ENCODE data around the gene MATN3.

The MATN3 gene

DNA sequence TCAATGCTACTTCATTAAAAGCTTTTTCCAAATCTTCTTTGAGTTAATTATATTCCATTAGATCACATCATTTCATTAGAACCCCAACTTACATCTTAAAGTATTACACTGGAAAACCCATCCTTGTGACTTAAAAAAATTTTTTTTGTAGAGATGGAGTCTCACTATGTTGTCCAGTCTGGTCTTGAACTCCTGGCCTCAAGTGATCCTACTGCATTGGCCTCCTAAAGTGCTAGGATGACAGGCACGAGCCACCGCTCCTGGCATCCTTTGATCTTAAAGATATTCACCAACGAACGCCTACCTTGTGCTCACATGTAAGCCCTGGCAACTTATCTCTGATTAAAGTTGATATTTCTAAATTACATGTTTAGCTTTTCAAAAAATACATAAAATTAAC is 32.3 kb upstream of the MATN3 start:
- ATAC-seq = no peak
- TF ChIP-seq ARNTL (CRISPR knock-in tag; IDR thresholded peaks at IDR 0.05; ENCODE audit: borderline replicate concordance, low read depth) (no peak), ZC3H10 (CRISPR knock-in tag; IDR thresholded peaks at IDR 0.05) (no peak), ZFP3 (CRISPR knock-in tag; IDR thresholded peaks at IDR 0.05) (no peak), ZFP30 (CRISPR knock-in tag; IDR thresholded peaks at IDR 0.05) (no peak), SNAI2 (CRISPR knock-in tag; IDR thresholded peaks at IDR 0.05) (no peak), PPARA (CRISPR knock-in tag; IDR thresholded peaks at IDR 0.05; ENCODE audit: borderline replicate concordance) (no peak), ISL1 (CRISPR knock-in tag; IDR thresholded peaks at IDR 0.05) (no peak)

DNA sequence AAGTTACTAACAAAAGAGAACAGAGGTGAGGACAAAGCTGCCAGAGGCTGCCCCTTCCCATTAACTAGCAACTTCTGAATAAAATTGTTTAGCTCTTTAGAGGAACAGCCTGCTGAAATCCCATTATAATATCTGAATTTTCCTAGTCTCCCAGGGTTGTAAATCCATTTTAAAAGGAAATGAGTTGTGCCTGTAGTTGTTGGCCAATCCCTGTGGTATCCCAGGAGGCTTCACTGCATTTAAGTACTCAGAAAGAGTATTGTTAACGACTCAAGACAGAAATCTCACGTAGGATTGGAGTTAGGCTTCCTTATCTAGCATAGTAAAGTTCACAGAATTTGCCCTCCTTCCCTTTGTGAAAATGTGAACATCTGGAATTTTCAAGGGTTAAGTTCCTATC is 30.1 kb upstream of the MATN3 start:
- ATAC-seq = no peak

DNA sequence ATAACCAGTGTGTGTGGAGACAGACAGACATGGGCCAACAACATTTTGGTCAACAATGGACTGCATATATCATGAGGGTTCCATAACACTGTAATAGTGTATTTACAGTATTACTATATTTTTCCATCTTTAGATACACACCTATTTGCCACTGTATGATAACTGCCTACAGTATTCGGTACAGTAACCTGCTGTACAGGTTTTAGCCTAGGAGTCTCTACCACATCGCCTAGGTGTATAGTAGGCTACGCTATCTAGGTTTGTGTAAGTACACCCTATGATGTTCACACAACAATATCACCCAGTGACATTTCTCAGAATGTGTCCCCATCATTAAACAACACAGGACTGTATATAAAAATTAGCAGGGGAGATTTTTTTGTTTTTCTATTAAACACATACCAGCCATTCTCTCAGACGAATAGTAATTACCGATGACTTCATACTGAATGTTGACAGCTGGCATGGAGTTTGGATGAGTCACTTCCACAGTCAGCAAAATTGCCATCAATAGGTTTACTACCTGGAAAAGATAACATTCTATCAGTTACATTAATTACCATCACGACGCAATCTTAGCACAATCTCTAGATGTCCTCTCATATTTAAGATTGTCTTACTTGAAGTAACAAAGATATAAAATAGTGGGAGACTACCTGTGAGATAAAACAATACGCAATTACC is 28.2 kb upstream of the MATN3 start:
- ATAC-seq = 0 out of 3 replicates have a peak, but pooled peaks have one; percentile 35
- TF ChIP-seq ISL1 (CRISPR knock-in tag; IDR thresholded peaks at IDR 0.05) (peak; percentile 44), SNAI2 (CRISPR knock-in tag; IDR thresholded peaks at IDR 0.05) (no peak), ZNF8 (CRISPR knock-in tag; IDR thresholded peaks at IDR 0.05) (no peak)
- TF ChIP-seq, protein P1, sequence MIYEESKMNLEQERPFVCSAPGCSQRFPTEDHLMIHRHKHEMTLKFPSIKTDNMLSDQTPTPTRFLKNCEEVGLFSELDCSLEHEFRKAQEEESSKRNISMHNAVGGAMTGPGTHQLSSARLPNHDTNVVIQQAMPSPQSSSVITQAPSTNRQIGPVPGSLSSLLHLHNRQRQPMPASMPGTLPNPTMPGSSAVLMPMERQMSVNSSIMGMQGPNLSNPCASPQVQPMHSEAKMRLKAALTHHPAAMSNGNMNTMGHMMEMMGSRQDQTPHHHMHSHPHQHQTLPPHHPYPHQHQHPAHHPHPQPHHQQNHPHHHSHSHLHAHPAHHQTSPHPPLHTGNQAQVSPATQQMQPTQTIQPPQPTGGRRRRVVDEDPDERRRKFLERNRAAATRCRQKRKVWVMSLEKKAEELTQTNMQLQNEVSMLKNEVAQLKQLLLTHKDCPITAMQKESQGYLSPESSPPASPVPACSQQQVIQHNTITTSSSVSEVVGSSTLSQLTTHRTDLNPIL (CRISPR knock-in tag; IDR thresholded peaks at IDR 0.05; ENCODE audit: low read depth) = peak; percentile 54; the same call in 1 of the 2 replicates

More for the DNA sequence above, 30.1 kb upstream of the MATN3 start:
- TF ChIP-seq ZNF8 (CRISPR knock-in tag; IDR thresholded peaks at IDR 0.05) (no peak), GLIS3 (CRISPR knock-in tag; IDR thresholded peaks at IDR 0.05) (no peak), ZC3H10 (CRISPR knock-in tag; IDR thresholded peaks at IDR 0.05) (no peak), OSR1 (CRISPR knock-in tag; IDR thresholded peaks at IDR 0.05) (no peak), ESRRG (CRISPR knock-in tag; IDR thresholded peaks at IDR 0.05) (no peak), ISL1 (CRISPR knock-in tag; IDR thresholded peaks at IDR 0.05) (0 out of 2 replicates have a peak, but pooled peaks have one; percentile 17)

DNA sequence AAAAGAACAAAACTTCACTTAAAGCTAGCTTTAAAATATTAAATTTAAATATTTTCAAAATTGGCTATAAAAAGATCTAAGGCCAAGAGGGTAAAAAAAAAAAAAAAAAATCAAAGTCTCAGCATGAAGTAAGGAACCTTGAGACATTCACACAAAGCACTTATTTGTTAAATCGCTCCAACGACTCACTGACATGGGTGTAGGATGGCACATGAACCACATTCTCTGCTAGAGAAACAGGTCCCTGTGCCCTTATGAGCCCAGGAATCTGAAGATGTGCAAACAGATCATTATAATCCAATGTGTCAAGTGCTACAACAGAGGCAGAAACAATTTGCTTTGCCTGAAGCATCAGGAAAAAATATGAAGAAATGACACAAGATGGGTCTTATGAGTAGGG is 25.2 kb upstream of the MATN3 start:
- TF ChIP-seq ISL1 (CRISPR knock-in tag; IDR thresholded peaks at IDR 0.05) = no peak
- no peak for TF ChIP-seq OSR1 (CRISPR knock-in tag; IDR thresholded peaks at IDR 0.05)
- no peak for TF ChIP-seq TOX (CRISPR knock-in tag; IDR thresholded peaks at IDR 0.05; ENCODE audit: borderline replicate concordance)
- ATAC-seq = no peak

DNA sequence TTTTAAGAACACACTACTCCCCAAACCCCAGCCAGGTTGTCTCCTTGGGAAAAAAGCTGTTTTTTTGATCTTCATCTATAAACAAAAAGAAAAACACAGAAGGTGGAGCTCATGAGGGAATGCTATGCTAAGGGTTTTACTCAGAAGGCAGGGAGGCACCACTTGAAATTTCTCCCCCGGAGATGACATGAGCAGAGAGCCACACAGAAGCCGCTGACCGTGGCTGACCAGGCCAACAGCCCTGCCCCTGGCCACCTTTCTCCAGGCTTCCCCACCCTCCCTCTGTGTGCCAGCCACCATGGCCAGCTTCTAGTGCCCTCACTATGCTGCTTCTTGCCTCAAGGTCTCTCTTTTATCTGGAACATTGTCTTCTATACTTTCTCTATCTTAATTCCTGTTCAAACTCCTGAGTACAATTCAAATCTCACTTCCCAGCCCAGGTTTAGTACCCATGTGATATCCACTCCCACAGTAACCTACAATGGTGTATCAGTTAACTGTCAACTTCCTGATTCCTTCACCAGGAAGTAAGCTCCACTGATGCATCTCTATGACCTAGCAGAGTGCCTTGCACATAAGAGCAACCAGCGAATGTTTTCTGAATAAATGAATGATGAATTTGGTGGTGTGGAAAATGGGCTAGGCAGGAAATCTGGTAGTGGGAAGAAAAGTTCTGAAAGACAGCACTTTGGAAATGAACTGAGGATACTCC is 23.6 kb upstream of the MATN3 start:
- ATAC-seq = no peak
- TF ChIP-seq, protein P2, sequence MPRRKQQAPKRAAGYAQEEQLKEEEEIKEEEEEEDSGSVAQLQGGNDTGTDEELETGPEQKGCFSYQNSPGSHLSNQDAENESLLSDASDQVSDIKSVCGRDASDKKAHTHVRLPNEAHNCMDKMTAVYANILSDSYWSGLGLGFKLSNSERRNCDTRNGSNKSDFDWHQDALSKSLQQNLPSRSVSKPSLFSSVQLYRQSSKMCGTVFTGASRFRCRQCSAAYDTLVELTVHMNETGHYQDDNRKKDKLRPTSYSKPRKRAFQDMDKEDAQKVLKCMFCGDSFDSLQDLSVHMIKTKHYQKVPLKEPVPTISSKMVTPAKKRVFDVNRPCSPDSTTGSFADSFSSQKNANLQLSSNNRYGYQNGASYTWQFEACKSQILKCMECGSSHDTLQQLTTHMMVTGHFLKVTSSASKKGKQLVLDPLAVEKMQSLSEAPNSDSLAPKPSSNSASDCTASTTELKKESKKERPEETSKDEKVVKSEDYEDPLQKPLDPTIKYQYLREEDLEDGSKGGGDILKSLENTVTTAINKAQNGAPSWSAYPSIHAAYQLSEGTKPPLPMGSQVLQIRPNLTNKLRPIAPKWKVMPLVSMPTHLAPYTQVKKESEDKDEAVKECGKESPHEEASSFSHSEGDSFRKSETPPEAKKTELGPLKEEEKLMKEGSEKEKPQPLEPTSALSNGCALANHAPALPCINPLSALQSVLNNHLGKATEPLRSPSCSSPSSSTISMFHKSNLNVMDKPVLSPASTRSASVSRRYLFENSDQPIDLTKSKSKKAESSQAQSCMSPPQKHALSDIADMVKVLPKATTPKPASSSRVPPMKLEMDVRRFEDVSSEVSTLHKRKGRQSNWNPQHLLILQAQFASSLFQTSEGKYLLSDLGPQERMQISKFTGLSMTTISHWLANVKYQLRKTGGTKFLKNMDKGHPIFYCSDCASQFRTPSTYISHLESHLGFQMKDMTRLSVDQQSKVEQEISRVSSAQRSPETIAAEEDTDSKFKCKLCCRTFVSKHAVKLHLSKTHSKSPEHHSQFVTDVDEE (CRISPR knock-in tag; IDR thresholded peaks at IDR 0.05) = no peak
- TF ChIP-seq ESRRG (CRISPR knock-in tag; IDR thresholded peaks at IDR 0.05) (no peak), CSDC2 (CRISPR knock-in tag; IDR thresholded peaks at IDR 0.05) (no peak), GLIS3 (CRISPR knock-in tag; IDR thresholded peaks at IDR 0.05) (no peak)

DNA sequence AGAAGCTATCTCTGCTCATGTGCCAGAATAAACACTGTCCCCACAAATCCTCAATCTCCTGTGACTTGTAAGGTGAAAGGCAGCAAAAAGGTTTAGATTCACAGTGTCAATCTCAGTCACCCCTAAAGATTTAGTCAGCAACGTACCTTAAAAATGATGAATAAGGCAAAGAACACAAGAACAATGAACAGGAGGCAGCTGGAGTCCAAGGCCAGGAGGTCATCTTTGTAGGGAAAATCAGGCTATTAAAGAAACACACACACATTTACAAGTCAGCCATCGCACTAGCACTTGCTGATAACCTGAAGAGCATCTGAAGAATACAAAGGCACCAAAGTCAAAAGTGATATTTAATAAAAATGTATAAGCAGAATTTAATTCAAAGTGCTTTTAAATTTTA is 22.4 kb upstream of the MATN3 start:
- no peak for ATAC-seq
- TF ChIP-seq ESRRG (CRISPR knock-in tag; IDR thresholded peaks at IDR 0.05) = no peak
- TF ChIP-seq, protein P1 (CRISPR knock-in tag; IDR thresholded peaks at IDR 0.05; ENCODE audit: low read depth) = no peak
- TF ChIP-seq, protein P3, sequence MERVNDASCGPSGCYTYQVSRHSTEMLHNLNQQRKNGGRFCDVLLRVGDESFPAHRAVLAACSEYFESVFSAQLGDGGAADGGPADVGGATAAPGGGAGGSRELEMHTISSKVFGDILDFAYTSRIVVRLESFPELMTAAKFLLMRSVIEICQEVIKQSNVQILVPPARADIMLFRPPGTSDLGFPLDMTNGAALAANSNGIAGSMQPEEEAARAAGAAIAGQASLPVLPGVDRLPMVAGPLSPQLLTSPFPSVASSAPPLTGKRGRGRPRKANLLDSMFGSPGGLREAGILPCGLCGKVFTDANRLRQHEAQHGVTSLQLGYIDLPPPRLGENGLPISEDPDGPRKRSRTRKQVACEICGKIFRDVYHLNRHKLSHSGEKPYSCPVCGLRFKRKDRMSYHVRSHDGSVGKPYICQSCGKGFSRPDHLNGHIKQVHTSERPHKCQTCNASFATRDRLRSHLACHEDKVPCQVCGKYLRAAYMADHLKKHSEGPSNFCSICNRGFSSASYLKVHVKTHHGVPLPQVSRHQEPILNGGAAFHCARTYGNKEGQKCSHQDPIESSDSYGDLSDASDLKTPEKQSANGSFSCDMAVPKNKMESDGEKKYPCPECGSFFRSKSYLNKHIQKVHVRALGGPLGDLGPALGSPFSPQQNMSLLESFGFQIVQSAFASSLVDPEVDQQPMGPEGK (CRISPR knock-in tag; IDR thresholded peaks at IDR 0.05; ENCODE audit: borderline replicate concordance) = no peak
- TF ChIP-seq OSR1 (CRISPR knock-in tag; IDR thresholded peaks at IDR 0.05) = no peak
- no peak for TF ChIP-seq ZNF565 (CRISPR knock-in tag; conservative IDR thresholded peaks at IDR 0.05; ENCODE audit: low read depth)
- TF ChIP-seq, protein P4, sequence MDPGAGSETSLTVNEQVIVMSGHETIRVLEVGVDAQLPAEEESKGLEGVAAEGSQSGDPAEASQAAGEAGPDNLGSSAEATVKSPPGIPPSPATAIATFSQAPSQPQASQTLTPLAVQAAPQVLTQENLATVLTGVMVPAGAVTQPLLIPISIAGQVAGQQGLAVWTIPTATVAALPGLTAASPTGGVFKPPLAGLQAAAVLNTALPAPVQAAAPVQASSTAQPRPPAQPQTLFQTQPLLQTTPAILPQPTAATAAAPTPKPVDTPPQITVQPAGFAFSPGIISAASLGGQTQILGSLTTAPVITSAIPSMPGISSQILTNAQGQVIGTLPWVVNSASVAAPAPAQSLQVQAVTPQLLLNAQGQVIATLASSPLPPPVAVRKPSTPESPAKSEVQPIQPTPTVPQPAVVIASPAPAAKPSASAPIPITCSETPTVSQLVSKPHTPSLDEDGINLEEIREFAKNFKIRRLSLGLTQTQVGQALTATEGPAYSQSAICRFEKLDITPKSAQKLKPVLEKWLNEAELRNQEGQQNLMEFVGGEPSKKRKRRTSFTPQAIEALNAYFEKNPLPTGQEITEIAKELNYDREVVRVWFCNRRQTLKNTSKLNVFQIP (CRISPR knock-in tag; IDR thresholded peaks at IDR 0.05; ENCODE audit: borderline replicate concordance, low read depth) = no peak
- TF ChIP-seq TCF4 (CRISPR knock-in tag; IDR thresholded peaks at IDR 0.05; ENCODE audit: borderline replicate concordance) = no peak
- no peak for TF ChIP-seq PPARA (CRISPR knock-in tag; IDR thresholded peaks at IDR 0.05; ENCODE audit: borderline replicate concordance)
- no peak for TF ChIP-seq RARB (CRISPR knock-in tag; IDR thresholded peaks at IDR 0.05)
- TF ChIP-seq ZFP30 (CRISPR knock-in tag; IDR thresholded peaks at IDR 0.05) = no peak
- no peak for TF ChIP-seq GLIS3 (CRISPR knock-in tag; IDR thresholded peaks at IDR 0.05)

All from SK-N-SH treated with all-trans-retinoic acid at 6 μM for 48 hours (cell line).